HG02571 (cell line): Measurements from ENCODE around the gene PFDN6.
"Not testable (repeated sequence)": the region's sequence is repeated elsewhere in the genome, so short reads cannot be mapped to it uniquely, and the experiment has no call there.

Experiments used
- ATAC-seq: cut with Tn5 transposase; IDR thresholded peaks from one replicate; pipeline ENCODE4 v1.9.1; 2021; ENCODE audit warnings: mild to moderate bottlenecking, moderate library complexity; ENCODE audit not compliant: unreplicated experiment

Gene PFDN6

GRCh38 chr6:33273129-33273923 is 16.1 kb upstream of the PFDN6 start:
- ATAC-seq, result no peak

GRCh38 chr6:33273924-33274902 is 15.2 kb upstream of the PFDN6 start:
- ATAC-seq, result no peak

DNA sequence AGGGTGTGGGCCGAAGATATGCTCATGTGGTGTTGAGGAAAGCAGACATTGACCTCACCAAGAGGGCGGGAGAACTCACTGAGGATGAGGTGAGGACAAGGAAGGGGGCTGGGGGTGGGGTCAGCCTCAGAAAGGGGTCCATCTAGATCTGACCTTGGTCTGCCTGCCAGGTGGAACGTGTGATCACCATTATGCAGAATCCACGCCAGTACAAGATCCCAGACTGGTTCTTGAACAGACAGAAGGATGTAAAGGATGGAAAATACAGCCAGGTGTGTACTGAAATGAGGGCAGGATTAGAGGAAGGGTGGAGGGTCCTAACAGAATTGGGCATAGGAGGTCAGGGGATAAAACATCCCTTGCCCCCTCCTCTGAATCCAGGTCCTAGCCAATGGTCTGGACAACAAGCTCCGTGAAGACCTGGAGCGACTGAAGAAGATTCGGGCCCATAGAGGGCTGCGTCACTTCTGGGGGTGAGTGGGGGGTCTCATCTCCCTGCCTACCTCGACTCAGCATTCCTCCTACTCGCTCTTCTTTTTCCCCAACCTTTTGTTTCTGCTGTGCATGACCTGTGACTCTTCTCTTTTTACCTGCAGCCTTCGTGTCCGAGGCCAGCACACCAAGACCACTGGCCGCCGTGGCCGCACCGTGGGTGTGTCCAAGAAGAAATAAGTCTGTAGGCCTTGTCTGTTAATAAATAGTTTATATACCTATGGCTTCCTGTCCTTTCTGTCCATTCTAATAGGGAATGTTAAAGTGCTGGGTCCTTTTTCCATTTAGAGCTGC is 13.4 kb upstream of the PFDN6 start:
- ATAC-seq, result not testable (repeated sequence)

GRCh38 chr6:33276581-33276863 is 12.9 kb upstream of the PFDN6 start:
- ATAC-seq, result no peak

DNA sequence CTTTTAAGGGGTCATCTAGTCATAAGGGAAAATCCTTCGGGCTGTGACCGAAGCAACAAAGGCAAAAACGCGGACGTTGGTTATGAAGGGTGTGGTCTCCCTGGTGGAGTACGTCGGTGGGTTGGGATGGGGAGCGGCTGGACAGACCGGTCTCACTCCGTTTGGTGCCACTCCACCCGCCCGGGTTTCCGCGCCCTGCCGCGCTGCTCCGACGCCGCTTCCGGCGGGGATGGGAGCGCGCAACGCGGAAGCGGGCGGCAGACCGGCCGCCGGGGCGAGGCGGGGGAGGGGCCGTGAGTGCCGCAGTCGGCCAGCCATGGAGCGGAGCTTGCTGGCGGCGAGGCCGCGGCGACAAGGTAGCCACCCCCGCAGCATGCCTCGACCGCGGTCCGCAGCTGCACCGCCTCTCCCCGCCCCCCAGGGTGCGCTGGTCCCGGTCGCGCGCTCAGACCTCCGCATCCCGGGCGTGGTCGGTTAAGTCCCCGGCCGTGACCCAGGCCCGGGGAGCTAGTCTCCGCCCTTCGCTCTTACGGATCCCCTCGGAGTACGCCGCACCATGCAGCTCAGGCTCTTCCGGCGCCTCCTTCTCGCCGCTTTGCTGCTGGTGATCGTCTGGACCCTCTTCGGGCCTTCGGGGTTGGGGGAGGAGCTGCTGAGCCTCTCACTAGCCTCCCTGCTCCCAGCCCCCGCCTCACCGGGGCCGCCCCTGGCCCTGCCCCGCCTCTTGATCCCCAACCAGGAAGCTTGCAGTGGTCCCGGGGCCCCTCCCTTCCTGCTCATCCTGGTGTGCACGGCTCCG is 12.3 kb upstream of the PFDN6 start, which contains the start of gene B3GALT4:
B3GALT4 (plus strand) TSS at position 260 of the 799 bp plus-strand sequence; CDS start at position 557, 297 bp downstream.
- peak; percentile 43 for ATAC-seq

DNA sequence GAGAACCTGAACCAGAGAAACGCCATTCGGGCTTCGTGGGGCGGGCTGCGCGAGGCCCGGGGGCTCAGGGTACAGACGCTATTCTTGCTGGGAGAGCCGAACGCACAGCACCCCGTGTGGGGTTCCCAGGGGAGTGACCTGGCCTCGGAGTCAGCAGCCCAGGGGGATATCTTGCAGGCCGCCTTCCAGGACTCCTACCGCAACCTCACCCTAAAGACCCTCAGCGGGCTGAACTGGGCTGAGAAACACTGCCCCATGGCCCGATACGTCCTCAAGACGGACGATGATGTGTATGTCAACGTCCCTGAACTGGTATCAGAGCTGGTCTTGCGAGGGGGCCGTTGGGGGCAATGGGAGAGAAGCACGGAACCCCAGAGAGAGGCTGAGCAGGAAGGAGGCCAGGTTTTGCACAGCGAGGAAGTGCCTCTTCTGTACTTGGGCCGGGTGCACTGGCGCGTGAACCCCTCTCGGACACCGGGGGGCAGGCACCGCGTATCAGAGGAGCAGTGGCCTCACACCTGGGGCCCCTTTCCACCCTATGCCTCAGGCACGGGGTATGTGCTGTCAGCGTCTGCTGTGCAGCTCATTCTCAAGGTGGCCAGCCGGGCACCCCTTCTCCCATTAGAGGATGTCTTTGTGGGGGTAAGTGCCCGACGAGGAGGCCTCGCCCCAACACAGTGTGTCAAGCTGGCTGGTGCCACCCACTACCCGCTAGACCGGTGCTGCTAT is 11.6 kb upstream of the PFDN6 start:
- ATAC-seq, result no peak

DNA sequence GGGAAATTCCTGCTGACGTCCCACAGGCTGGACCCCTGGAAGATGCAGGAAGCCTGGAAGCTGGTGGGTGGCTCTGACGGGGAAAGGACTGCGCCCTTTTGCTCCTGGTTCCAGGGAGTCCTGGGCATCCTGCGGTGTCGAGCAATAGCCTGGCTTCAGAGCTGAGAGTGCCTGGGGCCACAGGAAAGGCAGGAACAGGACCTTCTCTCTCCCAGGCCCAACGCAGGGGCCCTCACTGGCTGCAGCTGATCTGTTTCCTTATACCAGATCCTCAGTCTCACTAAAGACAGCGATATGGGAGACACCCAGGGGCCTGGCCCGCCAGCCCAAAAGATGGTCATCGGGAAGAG is 11.0 kb upstream of the PFDN6 start:
- ATAC-seq, result no peak

GRCh38 chr6:33278810-33279209 is 10.6 kb upstream of the PFDN6 start:
- no peak for ATAC-seq

DNA sequence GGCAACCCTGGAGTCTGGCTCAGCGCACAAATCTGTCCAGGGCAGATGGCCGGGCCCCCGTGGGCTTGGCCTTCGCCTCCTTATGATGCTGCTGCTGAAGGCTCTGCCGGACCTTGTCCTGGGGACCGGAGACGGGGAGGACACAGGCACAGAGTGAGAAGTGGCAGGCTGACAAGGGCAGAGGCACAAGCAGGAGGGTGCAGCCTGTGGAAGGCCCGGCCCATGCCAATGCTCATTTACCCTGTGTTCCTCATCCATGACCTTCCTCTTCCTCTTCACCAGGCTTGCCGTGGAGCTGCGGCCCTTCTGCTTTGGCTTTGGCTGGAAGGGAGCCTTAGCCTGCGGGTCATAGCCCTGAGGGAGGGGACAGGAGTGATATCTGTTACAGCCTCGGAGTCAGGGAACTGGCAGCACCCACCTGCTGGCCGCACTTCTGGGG is 10.1 kb upstream of the PFDN6 start:
- no peak for ATAC-seq

GRCh38 chr6:33279971-33280511 is 9.4 kb upstream of the PFDN6 start:
- ATAC-seq, result no peak

DNA sequence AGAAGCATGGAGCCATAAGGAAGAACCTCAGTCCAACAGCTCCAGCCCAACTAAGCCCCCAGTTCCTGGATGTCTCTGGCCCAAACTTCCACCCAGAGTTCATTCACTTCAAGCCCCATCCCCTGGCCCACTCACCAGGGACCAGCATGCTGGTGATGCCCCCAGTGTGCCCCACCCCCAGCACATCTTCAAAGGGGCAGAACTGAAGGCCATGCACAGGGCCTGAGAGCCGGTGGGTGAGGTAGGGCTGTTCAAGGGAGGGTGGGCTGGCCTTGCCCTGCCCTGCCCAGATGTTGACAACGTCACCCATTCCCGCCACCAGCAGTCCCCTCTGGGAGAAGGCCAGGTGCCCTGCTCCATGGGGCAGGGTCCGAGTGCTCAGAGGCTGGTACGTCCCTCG is 8.9 kb upstream of the PFDN6 start:
- no peak for ATAC-seq

DNA sequence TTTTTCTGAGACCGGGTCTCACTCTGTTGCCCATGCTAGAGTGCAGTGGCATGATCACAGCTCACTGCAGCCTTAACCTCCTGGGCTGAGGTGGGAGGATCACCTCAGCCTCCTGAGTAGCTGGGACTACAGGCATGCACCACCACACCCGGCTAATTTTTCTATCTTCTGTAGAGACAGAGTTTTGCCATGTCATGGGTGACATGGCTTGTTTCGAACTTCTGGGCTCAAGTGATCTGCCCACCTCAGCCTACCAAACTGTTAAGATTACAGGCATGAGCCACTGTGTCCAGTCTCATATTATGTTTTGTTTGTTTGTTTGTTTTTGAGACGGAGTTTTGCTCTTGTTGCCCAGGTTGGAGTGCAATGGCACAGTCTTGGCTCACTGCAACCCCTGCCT is 4.2 kb upstream of the PFDN6 start:
- ATAC-seq, result not testable (repeated sequence)

DNA sequence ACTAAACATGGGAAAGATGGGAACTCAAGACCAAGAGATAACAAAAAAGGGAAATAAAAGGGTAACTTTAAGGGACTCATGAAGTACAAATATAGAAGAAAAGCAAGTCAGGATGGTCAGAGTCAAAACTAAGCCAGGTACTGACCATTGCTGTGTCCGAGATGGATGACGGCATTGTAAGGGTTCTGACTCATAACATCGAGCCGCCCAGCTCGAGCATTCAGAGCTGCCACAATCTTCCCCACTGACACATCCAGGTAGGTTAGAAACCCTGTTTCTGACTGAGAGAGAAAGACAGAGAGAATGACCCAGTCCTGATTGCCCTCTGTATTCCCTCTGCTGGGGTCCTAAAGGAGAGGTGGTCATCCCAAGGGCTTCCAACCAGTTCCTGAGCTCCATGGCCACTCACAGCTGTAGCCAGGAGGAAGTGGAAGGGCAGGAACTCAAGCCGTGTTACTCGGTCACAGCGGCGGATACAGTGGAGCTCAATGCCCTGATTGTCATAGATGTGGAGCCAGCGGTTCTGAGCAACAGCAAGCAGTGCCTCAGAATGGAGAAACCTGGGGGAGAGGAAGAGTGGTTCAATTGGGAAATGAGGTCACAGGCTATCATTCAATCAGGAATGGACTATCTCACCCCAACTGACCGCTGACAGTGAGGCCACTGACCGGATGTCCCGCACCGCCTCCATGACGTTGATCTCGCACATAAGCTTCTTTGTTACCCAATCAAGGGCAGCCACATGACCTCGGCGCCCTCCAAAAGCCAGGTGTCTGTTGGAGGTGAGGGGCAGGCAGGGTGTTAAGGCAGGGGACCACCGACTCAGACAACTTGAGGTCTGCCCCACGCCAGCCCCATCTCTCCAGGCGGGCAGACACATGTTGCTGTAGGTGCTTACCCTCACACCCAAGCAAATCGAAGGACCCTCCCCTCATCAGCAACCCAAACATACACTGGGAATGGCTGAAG is 2.2 kb upstream of the PFDN6 start:
- ATAC-seq, result no peak

- peak; percentile 6 for ATAC-seq
Measured at GRCh38 chr6:33288141-33288920, 1.1 kb upstream of the PFDN6 start.

GRCh38 chr6:33289784-33290315 is 449 bp downstream of the PFDN6 start:
- ATAC-seq, result peak; percentile 13

DNA sequence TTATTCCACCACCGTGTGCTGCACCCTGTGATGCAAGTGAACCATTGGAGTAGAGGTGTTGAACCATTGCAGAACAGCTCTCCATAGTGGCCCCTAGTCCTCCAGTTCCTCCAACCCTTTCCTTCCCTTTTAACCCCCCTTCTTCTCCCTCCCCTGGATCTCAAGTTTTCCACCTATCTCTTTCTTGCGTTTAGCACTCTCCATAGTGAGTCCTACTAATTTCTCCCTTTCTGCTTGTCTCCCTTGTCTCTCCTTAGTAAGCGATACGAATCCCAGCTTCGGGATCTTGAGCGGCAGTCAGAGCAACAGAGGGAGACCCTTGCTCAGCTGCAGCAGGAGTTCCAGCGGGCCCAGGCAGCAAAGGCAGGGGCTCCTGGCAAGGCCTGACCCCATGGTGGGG is 1.1 kb downstream of the PFDN6 start:
- no peak for ATAC-seq

DNA sequence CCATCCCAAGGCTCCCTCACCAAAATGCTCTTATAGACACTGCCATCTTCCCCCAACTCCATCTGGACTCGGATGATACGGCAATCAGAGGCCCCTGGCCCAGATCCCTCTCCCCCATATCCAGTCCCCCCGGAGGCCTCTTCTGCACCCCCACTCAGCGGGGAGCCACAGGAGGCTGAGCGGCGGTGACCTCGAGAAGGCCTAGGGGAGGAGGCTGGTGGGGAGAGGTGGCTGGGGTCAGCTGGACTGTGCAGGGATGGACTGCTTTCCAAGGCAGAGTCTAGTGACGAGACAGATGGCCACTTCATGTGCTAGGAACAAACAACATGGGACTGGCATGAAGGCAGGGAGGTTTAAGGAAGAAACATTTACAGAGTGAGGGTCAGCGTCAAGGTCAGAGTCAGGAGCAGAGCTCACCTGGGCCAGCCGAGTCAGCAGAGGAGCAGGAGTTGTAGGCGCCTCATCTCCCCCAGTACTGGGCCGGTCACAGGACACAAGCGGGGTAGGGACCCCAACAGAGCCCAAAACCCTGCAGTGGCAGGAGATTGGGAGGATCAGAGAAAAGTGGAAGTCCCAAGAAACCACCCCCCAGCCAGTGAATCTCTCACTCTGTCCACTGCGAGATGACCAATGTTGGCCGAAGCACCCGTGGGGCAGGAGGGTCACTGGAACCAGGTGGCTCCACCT is 3.7 kb downstream of the PFDN6 start:
- ATAC-seq, result no peak
